GM19328 (cell line): ENCODE results near the gene OR11L1.

Source experiments
- ATAC-seq: cut with Tn5 transposase; IDR thresholded peaks from one replicate; pipeline ENCODE4 v1.9.1; 2021; ENCODE audit warnings: mild to moderate bottlenecking, moderate library complexity; ENCODE audit not compliant: unreplicated experiment

Gene OR11L1

GRCh38 chr1:247841796-247842195 is at the start of gene OR11L1:
OR11L1 (minus strand) TSS chr1:247841896; CDS start chr1:247841896, 0 bp downstream.
- ATAC-seq: no peak

- ATAC-seq: no peak
Measured at GRCh38 chr1:247884797-247885413, 43.2 kb upstream of the OR11L1 start.

GRCh38 chr1:247883346-247883745 is 41.6 kb upstream of the OR11L1 start:
- ATAC-seq: no peak

- no peak for ATAC-seq
Measured at GRCh38 chr1:247865416-247865815, 23.7 kb upstream of the OR11L1 start.

- ATAC-seq: no peak
Measured at GRCh38 chr1:247864644-247865043, 22.9 kb upstream of the OR11L1 start.

GRCh38 chr1:247862756-247863155 is 21.1 kb upstream of the OR11L1 start:
- no peak for ATAC-seq

- ATAC-seq: no peak
Measured at GRCh38 chr1:247857985-247858619, 16.4 kb upstream of the OR11L1 start.

GRCh38 chr1:247857069-247857984 is 15.6 kb upstream of the OR11L1 start, which contains the start of gene TRIM58:
TRIM58 (plus strand) TSS chr1:247857187; CDS start chr1:247857247, 60 bp downstream.
- no peak for ATAC-seq

GRCh38 chr1:247855911-247856310 is 14.2 kb upstream of the OR11L1 start:
- no peak for ATAC-seq

GRCh38 chr1:247854899-247855545 is 13.3 kb upstream of the OR11L1 start:
- no peak for ATAC-seq

- no peak for ATAC-seq
Measured at GRCh38 chr1:247849616-247850015, 7.9 kb upstream of the OR11L1 start.

GRCh38 chr1:247848346-247848745 is 6.7 kb upstream of the OR11L1 start:
- no peak for ATAC-seq

- ATAC-seq: no peak
Measured at GRCh38 chr1:247845693-247846017, 4.0 kb upstream of the OR11L1 start.

GRCh38 chr1:247845011-247845692 is 3.5 kb upstream of the OR11L1 start:
- ATAC-seq: no peak

- ATAC-seq: no peak
Measured at GRCh38 chr1:247843411-247843810, 1.7 kb upstream of the OR11L1 start.

- no peak for ATAC-seq
Measured at GRCh38 chr1:247840818-247841217, 878 bp downstream of the OR11L1 start.

GRCh38 chr1:247833601-247834000 is 8.1 kb downstream of the OR11L1 start:
- no peak for ATAC-seq

- no peak for ATAC-seq
Measured at GRCh38 chr1:247829656-247830055, 12.0 kb downstream of the OR11L1 start.

GRCh38 chr1:247825362-247825761 is 16.3 kb downstream of the OR11L1 start:
- no peak for ATAC-seq

- no peak for ATAC-seq
Measured at GRCh38 chr1:247824023-247824422, 17.7 kb downstream of the OR11L1 start, which contains the start of gene OR14A16. OR14A16 (minus strand) TSS chr1:247824119; CDS start chr1:247815729, 8,390 bp downstream.

- ATAC-seq: no peak
Measured at GRCh38 chr1:247822060-247822459, 19.6 kb downstream of the OR11L1 start.
